Measurements from ENCODE around the gene STAG1.
"Not testable (repeated sequence)": the region's sequence is repeated elsewhere in the genome, so short reads cannot be mapped to it uniquely, and the experiment has no call there.

Gene STAG1

DNA sequence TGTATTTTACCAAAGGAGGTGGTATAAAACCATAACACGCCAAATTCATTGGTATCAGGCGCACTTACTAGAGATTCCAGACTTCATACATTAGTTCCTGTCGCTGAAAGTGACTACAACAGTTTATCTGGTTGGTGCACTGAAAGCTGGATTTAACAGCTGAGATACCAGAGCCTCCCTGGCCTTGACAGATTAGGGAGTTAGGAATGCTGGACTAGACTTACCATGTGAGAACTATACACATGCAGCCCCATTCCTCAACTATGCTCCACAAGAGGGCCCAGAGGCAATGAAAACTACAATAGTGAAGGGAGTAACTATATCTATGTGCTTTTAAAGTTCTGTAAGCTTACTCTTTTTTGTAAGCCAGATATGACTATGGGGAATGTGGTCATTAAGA lies 174.4 kb downstream of the STAG1 start:
- no peak for DNase-seq

DNA sequence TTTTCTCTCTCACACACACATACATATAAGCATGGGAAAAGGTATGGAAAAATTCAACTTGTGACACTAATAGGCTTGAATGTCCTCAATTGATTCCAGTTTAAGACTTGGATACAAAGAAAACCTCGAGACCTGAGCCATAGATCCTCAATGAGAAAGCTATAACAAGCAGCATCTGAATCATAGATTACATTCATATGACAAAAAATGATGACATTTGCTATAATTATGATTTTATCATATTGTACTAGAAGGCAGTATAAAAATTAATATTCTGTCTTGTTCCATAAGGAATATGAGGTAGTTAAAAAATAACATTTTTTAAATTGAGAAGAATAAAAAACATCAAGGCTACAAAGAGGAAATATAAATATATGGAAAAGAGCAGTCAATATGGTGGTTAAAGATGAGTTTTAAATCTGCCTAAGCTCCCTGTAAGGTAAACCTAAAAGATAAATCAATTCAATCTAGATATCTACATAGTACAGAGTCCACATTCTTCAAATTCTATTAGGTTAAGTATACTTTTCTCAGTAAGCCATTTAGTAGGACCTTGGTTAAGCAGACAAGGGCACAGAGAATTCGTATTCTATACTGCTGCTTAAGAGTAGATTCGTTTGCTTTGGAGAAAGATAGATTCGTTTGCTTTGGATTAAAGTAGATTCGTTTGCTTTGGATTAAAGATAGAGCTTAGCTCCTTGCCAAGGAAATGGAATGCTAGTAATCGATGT lies 175.7 kb downstream of the STAG1 start:
- no peak for DNase-seq

DNA sequence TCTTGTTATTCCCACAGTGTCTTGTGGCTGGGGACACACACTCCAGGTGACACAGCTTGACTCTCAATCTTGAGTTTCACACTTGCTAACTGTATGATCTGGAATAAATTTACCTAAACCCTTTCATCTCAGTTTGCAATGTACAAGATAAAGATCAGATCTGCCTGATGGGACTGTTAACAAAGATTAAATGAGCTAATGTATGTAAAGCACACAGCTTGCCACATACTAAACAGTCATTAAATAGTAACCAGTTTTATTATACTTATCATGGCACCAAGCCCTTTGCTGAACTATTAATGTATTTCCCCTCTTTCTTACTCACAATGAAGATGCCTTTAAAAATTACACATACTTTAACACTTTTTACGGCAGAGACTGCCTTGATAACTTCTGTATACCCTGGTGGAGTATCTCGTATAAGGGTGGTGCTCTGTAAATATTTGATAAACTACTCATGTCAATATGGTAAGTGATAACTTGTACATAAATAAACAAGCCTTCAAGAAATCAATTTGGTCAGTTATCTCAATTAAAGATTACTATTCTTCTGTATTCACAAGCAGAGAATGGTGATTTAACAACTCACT lies 184.5 kb downstream of the STAG1 start:
- DNase-seq: no peak

DNA sequence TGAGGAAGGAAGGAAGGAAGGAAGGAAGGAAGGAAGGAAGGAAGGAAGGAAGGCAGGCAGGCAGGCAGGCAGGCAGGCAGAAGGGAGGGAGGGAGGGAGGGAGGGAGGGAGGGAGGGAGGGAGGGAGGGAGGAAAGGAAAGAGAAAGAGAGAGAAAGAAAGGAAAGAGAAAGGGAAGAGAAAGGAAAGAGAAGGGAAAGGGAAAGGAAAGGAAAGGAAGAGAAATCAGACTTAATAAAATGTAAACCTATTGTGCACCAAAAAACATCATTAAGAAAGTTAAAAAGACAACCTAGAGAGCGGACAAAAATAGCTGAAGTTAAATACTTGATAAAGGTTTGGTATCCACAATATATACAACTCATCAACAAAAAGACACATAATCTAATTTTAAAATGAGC lies 187.2 kb downstream of the STAG1 start:
- not testable (repeated sequence) for DNase-seq

DNA sequence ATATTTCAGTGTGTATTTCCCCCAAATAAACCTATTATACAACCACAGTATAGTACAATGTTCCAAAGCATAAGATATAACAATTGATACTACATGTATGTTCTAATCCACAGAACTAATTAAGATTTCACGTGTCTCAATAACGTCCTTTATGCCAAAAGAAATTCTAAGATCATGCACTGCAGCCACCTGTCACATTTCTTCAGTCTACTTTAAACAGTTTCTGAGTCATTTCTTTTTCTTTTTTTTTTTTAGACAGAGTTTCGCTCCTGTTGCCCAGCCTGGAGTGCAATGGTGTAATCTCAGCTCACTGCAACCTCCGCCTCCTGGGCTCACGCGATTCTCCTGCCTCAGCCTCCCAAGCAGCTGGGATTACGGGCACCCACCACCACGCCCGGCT lies 190.2 kb downstream of the STAG1 start:
- no peak for DNase-seq

DNA sequence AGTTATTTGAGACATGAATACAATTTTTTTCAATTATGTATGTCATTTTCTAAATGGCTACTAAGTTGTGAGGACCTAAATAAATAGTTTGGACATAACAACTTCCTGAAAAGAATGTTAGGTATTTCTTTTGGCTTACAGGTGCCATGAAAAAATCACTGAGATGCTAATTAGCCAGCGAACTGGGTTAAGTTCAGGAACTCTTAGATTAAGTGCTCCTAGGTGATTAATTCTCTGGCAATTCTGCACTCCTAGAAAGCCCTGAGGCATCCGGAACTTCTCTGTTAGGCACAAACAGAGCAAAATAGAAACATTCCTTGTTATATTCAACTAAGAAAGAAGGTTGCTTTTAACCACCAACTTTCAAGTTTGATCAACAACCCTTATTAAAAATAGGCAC lies 192.3 kb downstream of the STAG1 start:
- no peak for DNase-seq

DNA sequence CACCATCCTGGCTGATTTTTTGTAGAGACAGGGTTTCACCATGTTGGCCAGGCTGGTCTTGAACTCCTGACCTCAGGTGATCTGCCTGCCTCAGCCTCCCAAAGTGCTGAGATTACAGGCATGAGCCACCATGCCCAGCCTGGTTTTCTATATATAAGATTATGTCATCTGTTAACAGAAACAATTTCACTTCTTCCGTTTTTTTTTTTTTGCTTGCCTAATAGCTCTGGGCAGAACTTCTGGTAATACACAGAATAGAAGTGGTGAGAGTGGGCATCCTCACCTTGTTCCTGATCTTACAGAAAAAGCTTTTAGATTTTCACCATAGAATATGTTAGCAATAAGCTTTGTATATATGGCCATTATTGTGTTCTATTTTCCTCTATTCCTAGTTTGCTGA lies 202.7 kb downstream of the STAG1 start:
- DNase-seq: not testable (repeated sequence)

DNA sequence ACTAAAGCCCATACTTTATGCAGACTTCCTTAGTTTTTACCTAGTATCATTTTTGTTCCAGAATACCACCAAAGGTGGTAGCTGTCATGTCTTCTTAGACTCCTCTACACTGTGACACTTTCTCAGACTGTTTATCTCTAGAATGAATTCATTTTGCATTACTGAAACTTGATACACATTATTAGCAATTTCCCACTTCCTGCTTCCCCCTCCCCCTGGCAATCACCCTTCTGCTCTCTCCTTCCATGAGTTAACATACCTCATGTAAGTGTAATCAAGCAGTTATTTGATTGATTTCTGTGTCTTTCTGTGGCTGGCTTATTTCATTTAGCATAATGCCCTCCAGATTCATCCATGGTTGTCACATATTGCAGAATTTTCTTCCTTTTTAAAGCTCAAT lies 204.9 kb downstream of the STAG1 start:
- DNase-seq: no peak

DNA sequence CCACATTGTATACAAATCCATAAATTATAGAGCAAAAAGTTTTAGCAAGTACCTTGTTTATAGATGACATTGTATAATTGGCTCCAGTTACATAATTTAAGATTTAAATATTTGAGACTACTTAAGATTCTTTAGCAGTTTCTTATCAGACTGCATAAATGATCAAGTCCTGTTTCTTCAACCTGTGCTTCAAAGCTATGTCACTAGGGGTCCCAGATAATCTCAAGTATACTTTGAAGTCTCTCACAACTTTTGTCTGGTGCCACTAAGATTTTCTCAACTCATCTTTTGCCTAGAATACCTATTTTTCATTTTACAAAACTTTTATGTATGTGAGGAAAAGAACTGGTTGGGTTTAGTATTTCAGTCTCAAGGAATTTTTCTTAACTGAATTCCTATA lies 205.5 kb downstream of the STAG1 start:
- DNase-seq: no peak

DNA sequence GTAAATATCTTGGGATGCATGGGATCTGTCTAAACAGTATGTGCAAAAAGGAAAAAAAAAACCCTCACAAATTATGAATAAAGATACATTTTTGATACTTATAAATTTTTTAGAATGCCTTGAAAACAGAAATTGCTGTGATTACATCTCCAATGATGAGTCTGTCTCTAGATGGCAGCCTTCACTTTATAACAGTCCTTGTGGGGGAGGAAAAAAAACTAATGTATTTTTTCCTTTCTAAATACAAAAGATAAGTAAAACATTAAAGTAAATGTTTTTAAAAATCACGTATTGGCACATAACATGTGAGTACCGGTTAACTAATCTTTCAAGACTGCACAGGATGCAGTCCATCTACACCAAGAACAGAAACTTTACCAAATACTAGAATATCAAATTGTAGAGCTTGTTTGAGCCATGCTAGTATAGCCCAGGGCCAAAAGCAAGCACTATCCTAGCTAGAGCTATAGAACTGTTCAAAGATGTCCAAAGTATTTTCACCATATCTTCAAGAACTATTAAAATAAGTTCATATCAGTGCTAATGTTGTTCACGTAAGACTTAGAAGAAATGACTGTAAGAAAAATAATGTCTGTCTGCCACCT lies 206.4 kb downstream of the STAG1 start:
- no peak for DNase-seq

DNA sequence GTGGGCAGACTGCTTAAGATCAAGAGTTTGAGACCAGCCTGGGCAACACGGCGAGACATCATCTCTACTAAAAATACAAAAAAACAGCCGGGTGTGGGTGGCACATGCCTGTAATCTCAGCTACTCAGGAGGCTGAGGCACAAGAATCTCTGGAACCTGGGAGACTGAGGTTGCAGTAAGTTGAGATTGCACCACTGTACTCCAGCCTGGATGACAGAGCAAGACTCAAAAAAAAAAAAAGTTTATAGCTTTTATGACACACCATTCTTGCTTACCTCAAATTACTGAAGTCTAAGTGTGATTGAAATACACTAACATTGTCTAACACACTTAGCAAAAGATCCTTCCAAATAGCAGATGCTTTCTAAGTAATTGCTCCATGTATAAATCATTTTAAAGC lies 207.6 kb downstream of the STAG1 start:
- DNase-seq: no peak

DNA sequence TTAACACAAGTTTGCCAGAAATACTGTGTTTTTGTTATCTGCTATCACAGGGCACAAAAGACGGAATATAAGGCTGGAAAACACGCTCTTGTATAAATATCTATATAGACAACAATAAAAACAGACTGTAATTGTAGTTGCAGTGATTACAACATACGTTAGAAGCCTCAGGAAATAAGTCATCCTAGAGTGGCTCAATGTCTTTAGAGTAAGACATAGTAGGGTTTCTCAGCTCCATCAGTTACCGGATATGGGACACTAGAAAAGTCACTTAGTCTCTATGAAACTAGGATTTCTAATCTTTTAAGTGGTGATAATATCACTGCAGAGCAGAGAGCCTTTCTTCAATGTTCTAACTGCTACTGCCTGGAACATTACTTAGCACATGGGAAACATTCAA lies 208.8 kb downstream of the STAG1 start:
- DNase-seq: no peak

DNA sequence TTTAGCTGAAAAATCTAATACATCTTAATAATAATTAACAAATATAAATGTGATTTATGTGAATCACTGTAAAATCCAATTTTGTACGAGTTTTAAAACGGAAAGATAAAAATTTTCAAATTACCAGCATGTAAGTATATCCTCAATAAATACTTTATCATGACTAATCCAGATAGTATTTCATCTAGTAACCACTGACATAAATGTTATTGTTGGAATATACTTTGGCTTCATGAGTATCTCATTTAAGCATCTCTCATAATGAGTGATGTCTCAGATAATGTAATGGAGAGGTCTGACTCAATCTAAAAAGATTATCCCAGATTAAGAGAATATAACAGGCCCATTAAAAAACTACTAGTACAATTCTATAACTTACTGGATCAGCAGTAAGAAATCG lies 216.3 kb downstream of the STAG1 start:
- no peak for DNase-seq

DNA sequence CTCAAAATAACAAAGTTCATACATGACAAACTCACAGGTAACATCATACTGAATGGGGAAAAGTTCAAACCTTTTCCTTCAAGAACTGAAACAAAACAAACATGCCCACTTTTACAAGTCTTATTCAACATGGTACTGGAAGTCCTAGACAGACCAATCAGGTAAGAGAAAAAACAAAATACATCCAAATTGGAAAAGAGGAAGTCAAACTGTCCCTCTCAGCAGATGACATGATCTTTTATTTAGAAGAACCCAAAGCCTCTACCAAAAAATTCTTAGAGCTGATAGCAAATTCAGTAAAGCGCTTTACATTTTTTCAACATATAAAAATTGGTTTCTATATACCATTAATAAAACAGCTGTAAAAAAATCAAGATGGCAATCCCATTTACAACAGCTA lies 219.4 kb downstream of the STAG1 start:
- no peak for DNase-seq

DNA sequence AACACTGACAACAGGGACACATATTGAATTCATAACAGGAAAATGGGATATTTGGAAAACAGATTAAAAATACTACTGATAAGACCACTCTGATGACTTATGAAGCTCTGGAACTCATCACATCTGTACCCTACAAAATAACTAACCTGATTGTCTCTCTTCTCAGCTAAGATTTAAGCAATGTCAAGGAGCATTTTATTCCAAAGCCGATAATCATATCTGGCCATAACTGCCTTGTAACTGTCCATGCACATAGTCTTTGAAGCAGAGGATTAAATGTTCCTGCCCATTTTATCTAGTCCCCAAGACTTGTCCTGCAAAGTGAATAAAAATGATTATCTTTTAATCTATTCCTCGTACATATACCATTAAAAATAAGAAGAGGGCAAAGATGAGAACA lies 234.1 kb downstream of the STAG1 start:
- DNase-seq: no peak

DNA sequence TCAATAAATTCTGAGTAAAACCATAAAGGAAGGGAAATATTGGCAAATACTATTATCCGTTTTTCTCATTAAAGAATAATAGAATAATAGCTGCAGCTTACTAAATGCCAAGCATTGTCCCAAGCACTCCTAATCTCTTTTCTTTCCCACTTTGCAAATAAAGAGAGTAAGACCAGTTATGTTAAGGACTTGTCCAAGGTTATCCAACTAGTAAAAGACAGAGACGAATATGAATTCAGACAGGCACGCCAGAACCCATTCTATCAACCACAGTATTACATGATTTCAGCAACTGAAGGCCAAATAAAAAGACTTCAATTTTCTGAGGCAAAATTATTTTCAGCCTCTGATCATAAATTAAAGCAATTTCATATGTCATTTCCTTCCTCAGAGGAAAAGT lies 235.5 kb downstream of the STAG1 start:
- DNase-seq: no peak

DNA sequence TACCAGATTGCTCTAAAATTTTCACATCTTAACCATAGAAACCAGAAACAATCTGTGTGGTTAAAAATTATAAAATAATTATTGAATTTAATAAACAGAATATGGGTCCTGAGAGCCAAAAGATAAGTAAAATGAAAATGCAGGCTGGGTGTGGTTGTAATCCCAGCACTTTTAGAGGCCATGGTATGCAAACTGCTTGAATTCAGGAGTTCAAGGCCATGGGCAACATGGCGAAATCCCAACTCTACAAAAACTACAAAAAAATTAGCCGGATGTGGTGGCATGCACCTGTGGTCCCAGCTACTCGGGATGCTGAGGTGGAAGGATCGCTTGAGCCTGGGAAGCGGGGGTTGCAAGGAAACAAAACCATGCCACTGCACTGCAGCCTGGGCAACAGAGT lies 236.1 kb downstream of the STAG1 start:
- DNase-seq: no peak

DNA sequence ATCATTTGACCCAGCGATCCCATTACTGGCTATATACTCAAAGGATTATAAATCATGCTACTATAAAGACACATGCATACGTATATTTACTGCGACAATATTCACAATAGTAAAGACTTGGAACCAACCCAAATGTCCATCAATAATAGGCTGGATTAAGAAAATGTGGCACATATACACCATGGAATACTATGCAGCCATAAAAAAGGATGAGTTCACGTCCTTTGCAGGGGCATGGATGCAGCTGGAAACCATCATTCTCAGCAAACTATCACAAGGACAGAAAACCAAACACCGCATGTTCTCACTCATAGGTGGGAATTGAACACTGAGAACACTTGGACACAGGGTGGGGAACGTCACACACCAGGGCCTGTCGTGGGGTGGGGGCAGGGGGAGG lies 237.6 kb downstream of the STAG1 start:
- DNase-seq: not testable (repeated sequence)

DNA sequence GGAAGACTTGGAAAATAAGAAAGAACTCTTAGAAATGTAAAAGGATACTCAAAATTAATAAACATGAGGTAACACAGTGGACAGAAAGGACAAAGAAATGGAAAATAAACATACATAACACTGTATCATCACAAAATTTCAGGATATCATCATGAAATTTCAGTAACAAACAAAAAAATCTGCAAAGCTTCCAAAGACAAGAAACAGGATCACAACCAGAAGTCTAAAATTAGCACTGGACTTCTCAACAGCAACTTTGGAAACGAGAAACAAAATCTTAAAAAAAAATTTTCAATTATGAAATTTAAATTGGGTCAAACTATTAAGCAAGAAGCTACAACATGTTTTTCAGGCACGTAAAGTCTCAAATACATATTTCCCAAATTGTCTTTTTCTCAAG lies 238.8 kb downstream of the STAG1 start:
- no peak for DNase-seq

DNA sequence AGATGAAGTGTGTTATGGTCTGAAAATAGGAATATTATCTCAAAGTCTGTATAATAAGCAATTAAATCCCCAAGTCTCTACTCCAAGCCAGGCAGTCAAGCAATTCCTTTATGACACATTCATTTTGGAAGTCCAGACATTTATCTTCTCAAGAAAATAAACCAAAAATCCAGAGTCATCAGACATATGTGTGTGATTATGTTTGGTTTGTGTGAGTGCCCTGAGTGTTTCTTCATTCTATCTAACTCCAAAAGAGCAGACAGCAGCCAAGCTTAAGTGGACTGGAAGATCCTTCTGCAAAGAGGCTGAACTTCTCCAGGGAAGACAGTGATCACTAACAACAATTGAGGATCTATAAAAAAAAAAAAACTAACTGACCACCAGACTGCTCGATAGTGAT lies 239.8 kb downstream of the STAG1 start:
- no peak for DNase-seq

DNA sequence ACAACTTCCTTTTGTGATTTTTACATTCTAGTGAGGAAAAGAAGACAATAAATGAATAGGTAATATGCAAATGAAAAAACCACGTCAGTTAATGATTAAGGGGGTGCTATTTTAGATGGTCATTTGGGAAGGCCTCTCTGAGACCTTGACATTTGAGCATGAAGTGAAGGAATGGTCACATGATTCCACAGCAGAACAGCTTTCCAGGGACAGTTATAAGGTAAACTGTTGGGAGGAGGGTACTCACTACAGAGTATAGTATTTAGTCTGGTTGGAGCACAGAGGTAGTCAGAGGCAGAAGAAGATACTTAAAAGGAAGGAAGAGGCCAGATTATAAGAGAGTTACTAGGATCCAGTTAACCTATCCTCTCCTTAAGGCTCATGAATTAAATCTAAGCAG lies 246.5 kb downstream of the STAG1 start:
- no peak for DNase-seq

DNA sequence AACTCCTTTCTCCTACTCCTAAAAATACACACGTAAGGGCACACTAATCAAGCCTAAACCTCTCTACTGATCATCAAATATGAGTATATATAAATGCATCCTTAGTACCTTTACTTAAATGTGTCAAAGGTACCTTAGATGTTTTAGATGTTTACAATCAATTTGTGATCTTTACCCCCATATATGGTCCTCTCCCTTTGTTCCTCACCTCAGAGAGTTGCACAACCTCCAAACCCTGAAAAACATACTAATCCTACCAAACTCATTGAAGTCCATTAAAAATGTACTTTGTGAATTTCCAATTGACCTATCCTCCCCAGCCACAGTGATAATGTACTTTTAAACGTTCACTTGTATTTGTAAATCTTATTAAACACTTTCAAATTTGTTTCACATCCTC lies 249.1 kb downstream of the STAG1 start:
- no peak for DNase-seq

DNA sequence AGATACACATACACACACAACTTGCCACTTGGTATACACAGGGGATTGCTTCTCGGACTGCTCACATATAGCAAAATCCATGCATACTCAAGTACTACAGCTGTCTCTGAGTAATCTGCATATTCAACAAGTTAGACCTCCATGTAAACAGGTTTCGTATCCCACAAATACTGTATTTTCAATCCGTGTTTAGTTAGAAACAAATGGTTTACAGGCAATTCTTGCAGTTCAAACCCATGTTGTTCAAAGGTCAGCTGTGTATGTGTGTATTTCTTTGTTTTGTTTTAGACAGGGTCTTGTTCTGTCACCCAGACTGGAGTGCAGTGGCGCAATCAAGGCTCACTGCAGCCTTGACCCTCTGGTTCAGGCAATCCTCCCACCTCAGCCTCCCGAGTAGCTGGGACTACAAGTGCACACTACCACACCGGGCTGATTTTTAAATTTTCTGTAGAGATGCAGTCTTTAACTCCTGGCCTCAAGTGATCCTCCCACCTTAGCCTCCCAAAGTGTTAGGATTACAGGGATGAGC lies 253.2 kb downstream of the STAG1 start:
- DNase-seq: no peak

DNA sequence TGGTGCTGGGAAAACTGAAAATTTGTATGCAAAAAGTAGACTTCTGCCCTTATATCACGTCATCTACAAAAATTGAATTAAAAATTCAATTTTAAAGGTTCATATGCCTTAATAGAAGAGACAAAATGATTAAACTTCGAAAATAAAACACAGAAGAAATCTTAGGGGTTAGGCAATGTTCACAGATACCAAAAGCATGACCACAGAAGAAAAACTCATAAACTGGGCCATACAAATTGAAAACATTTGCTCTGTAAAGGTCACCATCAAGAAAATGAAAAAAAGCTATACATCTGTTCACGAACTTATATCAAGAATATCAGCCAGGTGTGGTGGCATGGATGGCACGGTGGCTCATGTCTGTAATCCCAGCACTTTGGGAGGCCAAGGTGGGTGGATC lies 257.0 kb downstream of the STAG1 start:
- no peak for DNase-seq

Measured in NCI-H446 treated with DMSO at 0.1 percent for 48 hours (cell line).